Activated CD4-positive, alpha-beta T cell treated with anti-CD3 and anti-CD28 coated beads for 48 hours (primary cell): ENCODE measurements around the gene LIPE.
A peak's percentile ranks its signal among the peaks of the same experiment; 100 is the strongest.
"Not testable (repeated sequence)": the region's sequence is repeated elsewhere in the genome, so short reads cannot be mapped to it uniquely, and the experiment has no call there.

Source experiments
- DNase-seq: peaks from one replicate; pipeline ENCODE4 v3.0.0-alpha.2; 2020

Gene LIPE

GRCh38 chr19:42427313-42427712 lies at the start of gene LIPE:
LIPE (minus strand) TSS chr19:42427388; CDS start chr19:42427149, 239 bp downstream.
- no peak for DNase-seq

GRCh38 chr19:42475366-42475765 lies 48.2 kb upstream of the LIPE start:
- DNase-seq: no peak

- no peak for DNase-seq
These were observed 47.6 kb upstream of the LIPE start for GRCh38 chr19:42474743-42475142.

- DNase-seq: no peak
These were observed 46.5 kb upstream of the LIPE start for GRCh38 chr19:42473686-42474085.

- DNase-seq: no peak
These were observed 45.4 kb upstream of the LIPE start for GRCh38 chr19:42472402-42473147.

GRCh38 chr19:42471554-42472249 lies 44.5 kb upstream of the LIPE start:
- DNase-seq: no peak

GRCh38 chr19:42469311-42470235 lies 42.4 kb upstream of the LIPE start:
- DNase-seq: peak; percentile 25

GRCh38 chr19:42468273-42468796 lies 41.1 kb upstream of the LIPE start:
- no peak for DNase-seq

- DNase-seq: no peak
These were observed 40.1 kb upstream of the LIPE start for GRCh38 chr19:42467183-42467760.

- DNase-seq: no peak
These were observed 39.5 kb upstream of the LIPE start for GRCh38 chr19:42466521-42467182.

- no peak for DNase-seq
These were observed 38.7 kb upstream of the LIPE start for GRCh38 chr19:42465827-42466280.

GRCh38 chr19:42461700-42462324 lies 34.6 kb upstream of the LIPE start:
- DNase-seq: no peak

GRCh38 chr19:42461231-42461630 lies 34.0 kb upstream of the LIPE start:
- not testable (repeated sequence) for DNase-seq

GRCh38 chr19:42459926-42460325 lies 32.7 kb upstream of the LIPE start:
- no peak for DNase-seq

GRCh38 chr19:42455621-42456081 lies 28.5 kb upstream of the LIPE start:
- DNase-seq: no peak

GRCh38 chr19:42455086-42455485 lies 27.9 kb upstream of the LIPE start:
- no peak for DNase-seq

GRCh38 chr19:42452590-42452989 lies 25.4 kb upstream of the LIPE start:
- no peak for DNase-seq

- peak; percentile 81 for DNase-seq
These were observed 23.2 kb upstream of the LIPE start for GRCh38 chr19:42450314-42450934.

GRCh38 chr19:42448306-42448705 lies 21.1 kb upstream of the LIPE start:
- not testable (repeated sequence) for DNase-seq

- DNase-seq: no peak
These were observed 18.8 kb upstream of the LIPE start for GRCh38 chr19:42445948-42446347.

GRCh38 chr19:42443944-42444398 lies 16.8 kb upstream of the LIPE start:
- no peak for DNase-seq
